UCSD-AML1 (cell line): ENCODE data around the gene OSER1.

Experiments used
- DNase-seq: peaks from one replicate; lab custom pipeline; 2025; ENCODE audit not compliant: unreplicated experiment; lab: John Stamatoyannopoulos, UW

Gene OSER1

GRCh38 chr20:44228465-44229258, 18.1 kb upstream of the OSER1 start:
- DNase-seq: no peak

- no peak for DNase-seq
Observed at GRCh38 chr20:44224637-44225036, 14.1 kb upstream of the OSER1 start.

- no peak for DNase-seq
Observed at GRCh38 chr20:44223721-44224120, 13.2 kb upstream of the OSER1 start.

GRCh38 chr20:44222633-44223368, 12.2 kb upstream of the OSER1 start:
- DNase-seq: no peak

- DNase-seq: no peak
Observed at GRCh38 chr20:44222027-44222426, 11.5 kb upstream of the OSER1 start.

GRCh38 chr20:44221368-44221954, 10.9 kb upstream of the OSER1 start:
- DNase-seq: no peak

- no peak for DNase-seq
Observed at GRCh38 chr20:44219791-44220190, 9.2 kb upstream of the OSER1 start.

- no peak for DNase-seq
Observed at GRCh38 chr20:44219170-44219730, 8.7 kb upstream of the OSER1 start.

GRCh38 chr20:44218446-44218845, 7.9 kb upstream of the OSER1 start:
- DNase-seq: no peak

- DNase-seq: peak; percentile 57
Observed at GRCh38 chr20:44217342-44218092, 6.9 kb upstream of the OSER1 start.

- peak; percentile 67 for DNase-seq
Observed at GRCh38 chr20:44215125-44215524, 4.6 kb upstream of the OSER1 start.

- DNase-seq: no peak
Observed at GRCh38 chr20:44212792-44213191, 2.2 kb upstream of the OSER1 start.

GRCh38 chr20:44211177-44212039, 837 bp upstream of the OSER1 start:
- DNase-seq: no peak

- DNase-seq: no peak
Observed at GRCh38 chr20:44209686-44210405, 725 bp downstream of the OSER1 start.

- no peak for DNase-seq
Observed at GRCh38 chr20:44208770-44209169, 1.8 kb downstream of the OSER1 start.

- DNase-seq: no peak
Observed at GRCh38 chr20:44208165-44208564, 2.4 kb downstream of the OSER1 start.

GRCh38 chr20:44207126-44207723, 3.3 kb downstream of the OSER1 start:
- DNase-seq: no peak

GRCh38 chr20:44206132-44206531, 4.4 kb downstream of the OSER1 start:
- DNase-seq: no peak

GRCh38 chr20:44204832-44205215, 5.7 kb downstream of the OSER1 start:
- no peak for DNase-seq
